Stimulated activated CD8-positive, alpha-beta memory T cell treated with anti-CD3 and anti-CD28 coated beads, Interleukin-12 subunit alpha, Interleukin-12 subunit beta, amount 100 ng/mL, for 4 hours (primary cell): ENCODE results near the gene THAP3.
"Not testable (repeated sequence)": the region's sequence is repeated elsewhere in the genome, so short reads cannot be mapped to it uniquely, and the experiment has no call there.

ENCODE experiments used
- DNase-seq: peaks from one replicate; pipeline ENCODE4 v3.0.0-alpha.2; 2020; ENCODE audit warnings: low read depth

Gene THAP3

DNA sequence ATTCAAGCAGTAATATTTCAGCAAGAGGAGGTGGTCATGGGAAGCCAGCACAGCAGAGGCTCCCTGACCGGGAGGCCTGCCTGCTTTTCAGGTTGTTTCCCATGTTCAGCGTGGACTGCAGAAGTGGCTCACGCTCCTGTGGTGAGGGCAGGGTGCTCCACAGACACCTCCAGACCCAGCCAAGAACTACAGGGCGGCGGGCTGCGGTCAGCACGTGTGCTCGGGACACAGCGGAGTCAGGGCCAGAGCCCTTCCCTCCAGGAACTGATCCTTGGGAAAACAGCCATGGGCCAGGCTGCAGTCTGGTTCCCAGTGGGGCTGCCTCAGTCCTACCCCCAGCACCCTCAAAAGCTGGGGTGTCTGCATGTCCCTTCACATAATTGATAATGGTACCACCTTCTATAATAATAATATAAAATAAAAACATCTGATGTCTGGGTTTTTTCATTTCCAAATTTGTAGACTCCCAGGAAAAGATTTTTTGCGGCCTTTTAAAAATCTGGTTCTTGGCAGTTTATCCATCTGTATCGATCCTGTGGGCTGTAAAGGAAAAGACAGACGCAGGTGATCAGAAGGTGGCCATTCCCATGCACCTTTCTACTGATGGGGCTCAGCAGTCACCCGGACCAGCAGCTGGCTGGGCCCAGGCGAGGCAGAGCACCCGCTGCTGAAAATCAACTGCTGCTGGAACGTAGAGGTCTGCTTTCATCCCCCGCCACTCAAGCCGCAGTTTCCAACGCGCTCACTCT lies 10.7 kb downstream of the THAP3 start:
- no peak for DNase-seq

DNA sequence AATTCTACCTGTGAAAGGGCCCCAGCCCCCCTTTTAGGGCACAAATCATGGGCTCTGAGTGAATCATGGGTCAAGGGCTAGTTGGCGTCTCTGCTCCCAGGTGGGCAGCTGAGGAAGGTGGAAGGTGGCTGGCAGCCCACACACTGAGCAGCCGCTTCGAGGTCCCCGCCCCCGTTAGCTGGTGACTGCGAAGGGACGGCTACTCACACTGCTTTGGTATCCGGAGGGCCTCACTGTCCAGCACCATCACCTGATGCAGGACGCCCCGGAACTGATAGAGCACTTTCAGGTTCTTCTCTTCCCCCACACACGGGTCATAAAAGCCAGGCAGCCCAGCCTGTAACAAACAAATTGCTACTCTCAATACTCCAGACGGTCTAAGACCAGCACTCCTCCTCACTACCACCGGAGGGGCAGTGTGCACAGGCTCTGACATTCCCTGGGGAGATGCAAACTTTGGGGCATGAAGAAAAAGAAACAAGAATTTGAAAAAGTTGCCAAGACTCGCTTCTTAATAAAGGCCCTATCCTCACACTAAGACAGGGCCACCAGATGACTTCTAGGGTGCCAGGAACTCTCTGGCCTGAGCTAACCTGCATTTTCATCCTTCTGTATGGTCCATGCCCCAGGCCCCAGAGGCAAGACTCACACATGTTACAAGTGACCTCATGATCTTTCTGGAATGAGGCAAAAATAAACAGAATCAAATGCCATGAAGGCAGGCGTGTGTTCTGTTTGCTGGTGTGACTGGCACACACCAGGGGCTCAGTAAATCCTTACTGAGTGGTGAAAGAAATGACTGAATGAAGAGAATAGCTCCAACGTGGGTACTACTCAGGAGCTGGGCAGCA lies 11.5 kb downstream of the THAP3 start:
- DNase-seq: no peak

DNA sequence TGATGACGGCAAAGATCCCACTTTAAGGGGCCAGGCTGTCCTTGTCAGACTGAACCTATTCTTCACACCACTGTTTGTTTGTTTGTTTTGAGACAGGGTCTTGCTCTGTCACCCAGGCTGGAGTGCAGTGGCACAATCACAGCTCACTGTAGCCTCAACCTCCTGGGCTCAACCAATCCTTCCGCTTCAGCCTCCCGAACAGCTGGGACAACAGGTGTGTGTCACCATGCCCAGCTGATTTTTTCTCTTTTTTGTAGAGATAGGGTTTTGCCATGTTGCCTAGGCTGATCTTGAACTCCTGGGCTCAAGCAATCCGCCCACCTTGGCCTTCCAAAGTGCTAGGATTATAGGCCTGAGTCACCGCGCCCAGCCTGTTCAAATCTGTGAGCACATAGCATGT lies 12.1 kb downstream of the THAP3 start:
- DNase-seq: not testable (repeated sequence)

DNA sequence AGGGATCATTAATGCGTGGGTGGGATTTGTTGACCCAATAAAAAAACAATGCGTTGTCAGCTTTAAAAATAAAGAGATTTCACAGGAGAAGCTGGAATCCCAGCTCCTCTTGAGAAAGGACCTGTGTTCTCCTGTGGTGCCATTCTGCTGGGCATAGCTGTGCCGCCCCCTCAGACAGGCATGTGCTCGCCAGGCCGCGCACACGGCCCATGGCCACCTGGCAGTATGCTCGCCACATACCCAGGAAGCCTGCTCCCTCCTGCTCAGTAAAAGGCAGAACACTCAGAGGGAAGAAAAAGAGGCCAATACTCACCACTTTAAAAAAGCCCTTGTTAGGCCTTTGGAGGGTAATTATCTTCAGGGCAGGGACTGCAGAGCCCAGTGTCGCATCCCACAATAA lies 13.1 kb downstream of the THAP3 start:
- no peak for DNase-seq

DNA sequence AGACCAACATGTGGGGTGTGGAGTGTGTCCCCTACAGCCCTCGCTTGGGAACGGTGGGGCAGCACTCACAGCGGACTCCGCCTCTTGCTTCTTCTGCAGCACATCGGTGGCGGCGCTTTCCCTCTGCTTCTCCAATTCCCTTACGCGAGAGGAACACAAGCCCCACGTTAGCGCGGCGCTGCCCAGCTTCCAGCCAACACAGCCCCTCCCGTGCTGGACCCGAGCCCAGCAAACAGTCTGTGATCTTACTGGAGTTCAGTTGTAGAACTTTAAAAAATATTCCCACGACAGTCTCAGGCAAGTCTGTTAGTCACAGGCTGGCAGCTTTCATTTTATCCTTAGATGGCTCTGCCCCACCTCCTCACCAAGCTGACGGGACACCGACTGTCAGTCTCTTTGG lies 13.6 kb downstream of the THAP3 start:
- DNase-seq: no peak

DNA sequence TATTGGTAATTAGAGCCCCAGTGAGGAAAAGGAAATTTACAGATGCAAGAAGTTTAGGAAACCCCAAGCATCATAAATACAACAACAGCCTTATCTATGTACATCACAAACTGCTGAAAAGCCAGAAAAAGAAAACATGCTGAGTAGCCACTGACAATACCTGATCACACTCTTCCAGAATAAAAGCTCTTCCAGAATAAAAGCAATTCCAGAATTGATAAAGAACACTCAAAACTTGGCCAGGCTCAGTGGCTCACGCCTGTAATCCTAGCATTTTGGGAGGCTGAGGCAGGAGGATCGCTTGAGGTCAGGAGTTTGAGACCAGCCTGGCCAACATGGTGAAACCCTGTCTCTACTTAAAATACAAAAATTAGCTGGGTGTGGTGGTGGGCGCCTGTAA lies 16.2 kb downstream of the THAP3 start:
- not testable (repeated sequence) for DNase-seq

DNA sequence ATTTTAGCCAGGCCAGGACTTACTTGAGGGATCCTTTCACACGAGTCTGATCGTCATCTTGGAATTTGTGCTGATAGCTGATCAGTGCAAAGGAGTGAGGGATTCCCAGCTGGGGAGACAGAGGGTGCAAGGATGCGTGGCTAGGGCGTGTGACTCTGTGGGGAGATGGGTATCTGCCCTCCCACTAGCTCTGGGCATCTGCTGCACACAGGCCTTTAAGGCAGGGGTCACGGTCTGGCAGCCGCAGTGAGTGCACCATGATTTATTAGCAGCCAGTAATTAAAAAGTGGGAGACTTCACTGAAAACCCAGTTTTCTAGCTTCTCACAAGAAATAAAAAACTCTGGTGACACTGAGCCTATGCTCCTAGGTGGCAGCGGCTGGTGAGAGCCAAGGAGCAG lies 20.4 kb downstream of the THAP3 start:
- DNase-seq: no peak

DNA sequence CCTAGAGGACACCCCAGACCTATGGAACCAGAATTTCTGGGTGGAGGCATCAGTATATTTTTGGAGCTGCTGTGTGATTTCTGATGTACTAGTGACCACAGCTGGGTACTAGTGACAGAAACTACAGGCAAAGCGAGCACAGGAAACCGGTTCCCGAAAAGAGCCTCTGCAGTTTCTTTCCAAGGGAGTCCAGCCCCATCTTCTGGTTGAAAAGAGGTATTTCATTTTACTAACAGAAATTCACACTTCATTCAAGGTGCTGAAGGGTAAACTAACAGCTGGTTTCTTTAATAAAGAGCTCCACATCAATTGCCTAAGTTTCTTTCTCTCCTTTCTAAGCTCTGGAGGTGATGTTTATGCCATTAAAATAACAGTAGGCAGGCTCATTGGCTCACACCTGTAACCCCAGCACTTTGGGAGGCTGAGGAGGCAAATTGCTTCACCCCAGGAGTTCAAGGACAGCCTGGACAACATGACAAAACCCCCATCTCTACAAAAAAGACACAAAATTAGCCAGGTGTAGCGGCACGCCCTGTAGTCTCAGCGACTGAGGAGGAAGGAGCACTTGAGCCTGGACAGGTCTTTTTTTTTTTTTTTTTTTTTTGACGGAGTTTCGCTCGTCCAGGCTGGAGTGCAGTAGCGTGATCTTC lies 22.0 kb downstream of the THAP3 start:
- DNase-seq: no peak

DNA sequence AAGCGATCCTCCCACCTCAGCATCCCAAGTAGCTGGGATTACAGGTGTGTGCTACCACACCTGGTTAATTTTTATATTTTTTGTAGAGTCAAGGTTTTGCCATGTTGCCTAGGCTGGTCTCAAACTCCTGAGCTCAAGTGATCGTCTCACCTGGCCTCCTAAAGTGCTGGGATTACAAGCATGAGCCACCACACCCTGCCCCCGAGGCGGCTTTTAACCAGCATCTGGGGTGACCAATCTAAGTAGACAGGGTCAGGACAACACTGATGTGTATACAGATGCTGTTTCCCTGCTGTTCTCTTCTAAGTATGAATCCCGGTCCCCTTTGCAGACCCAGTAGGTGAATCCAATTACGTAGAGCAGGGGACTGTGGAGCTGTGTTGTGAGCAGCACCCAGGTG lies 23.9 kb downstream of the THAP3 start:
- no peak for DNase-seq

DNA sequence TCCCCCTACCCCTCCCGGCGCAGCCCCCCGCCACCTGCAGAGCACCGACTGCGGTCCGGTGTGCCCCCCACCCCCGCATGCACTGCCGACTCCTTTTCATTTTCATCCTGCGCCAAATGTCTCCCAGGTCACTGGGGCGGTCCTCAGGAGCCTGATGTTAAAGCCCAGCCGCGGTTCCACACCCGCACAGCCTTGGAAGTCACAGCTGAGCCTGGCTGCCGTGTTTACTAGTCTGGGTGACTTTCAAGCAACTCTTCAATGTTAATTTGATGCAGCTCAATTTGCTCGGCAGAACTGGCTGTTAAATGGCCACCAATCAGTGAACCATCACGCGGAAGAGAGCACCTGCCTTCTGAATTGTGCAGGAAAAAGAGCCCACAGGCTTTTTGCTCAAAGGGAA lies 27.2 kb downstream of the THAP3 start:
- no peak for DNase-seq

DNA sequence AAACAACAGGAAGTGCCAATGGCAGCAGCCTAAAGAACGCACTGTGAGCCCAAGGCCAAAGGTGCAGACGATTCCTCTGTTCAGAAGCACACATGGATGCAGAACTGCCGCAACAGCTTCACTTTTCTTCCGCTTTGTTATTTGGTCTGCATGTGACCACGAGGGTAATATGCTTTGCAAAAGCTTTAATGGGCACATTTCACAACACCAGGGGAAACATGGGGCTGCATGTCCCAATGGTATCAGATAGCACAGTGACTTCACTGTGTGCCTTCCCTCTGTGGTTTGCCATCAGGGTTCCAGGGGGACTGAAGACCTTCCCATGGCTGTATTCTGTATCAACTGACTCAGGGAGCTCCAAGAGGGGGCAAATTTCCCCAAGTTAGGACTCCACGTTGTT lies 28.3 kb downstream of the THAP3 start:
- DNase-seq: no peak

DNA sequence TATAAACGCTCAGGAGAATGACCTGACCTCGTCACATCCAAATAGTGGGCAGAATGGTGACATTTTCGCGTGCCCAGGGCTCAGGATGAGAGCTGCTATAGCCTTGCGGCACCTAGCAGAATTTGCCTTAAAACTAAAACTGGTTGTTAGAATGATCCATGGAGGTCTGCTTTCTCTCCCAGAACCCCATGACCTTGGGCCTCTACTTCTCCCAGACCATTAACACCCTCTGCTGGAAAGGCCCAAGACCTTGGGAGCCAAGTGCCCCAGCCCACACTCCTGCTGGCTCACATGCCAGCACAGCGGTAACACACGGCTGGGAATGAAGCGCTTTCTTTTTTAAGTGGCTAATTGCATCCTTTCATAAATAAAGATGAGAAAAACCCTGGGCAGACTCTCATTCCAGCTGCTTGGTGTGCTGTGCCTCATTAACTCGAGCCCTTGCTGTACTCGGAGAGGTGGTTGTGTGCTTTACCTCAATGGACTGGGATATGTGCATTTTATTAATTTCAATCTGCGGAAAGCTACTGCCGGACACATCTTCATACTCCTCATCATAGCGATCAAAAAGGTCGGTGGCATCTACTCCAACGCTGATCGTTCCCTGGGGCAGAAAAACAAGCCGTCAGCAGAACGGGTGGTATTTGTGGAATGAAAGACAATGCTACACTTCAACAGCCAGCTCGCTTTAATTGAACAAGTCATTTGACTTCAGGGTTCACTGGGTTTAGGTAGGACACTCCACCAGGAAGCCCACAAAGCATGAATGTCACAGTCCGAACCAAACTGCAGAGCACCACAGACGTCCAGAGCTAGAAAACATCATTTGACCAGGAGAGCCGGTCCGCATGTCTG lies 29.0 kb downstream of the THAP3 start:
- no peak for DNase-seq

DNA sequence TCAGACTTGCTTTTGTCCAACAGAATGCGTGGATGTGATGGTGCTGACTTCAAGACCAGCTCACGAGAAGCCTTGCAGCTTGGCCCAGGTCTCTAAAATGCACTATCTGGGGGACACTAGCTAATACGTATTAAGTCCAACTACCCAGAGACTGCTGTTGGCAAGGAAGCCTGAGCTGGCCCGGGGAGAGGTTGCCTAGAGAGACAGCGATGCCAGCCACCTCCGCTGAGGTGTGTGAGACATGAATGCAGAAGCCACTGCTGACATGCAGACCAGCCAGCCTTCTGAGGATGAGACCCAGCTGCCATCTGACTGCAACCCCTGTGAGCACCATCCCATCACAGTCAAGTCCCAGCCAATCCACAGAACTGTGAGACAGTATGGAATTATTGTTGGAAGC lies 32.5 kb downstream of the THAP3 start:
- no peak for DNase-seq

DNA sequence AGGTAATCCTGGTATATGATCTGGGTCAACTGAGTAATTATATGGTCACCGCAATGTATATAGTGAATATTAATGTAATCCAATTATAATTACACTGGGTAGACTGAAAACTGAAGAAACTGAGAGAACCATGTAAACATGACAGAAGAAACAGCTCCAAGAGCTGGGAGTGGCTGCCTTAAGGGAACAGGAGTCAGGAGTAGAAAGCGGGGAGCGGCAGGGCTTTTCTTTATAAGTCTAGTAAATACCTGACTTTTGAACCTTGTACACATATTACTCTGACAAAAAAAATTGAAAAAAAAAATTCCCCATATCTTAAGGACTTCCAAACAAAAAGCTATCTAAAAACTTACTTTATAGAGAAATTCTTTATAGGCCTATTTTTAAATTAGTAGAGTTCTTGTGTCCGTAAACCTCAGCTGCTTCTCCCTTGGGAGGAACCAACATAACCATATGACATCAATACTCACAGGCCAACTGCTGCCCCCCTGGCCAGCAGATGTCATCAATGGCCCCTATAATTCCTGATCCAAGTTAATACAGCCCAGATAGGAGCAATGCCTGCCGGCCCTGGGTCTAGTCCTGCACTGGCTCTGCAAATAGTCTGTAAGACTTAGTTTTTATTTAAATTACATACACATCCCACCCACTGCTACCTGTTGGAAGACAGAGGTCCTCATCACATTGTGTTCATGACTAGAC lies 33.8 kb downstream of the THAP3 start:
- DNase-seq: no peak

DNA sequence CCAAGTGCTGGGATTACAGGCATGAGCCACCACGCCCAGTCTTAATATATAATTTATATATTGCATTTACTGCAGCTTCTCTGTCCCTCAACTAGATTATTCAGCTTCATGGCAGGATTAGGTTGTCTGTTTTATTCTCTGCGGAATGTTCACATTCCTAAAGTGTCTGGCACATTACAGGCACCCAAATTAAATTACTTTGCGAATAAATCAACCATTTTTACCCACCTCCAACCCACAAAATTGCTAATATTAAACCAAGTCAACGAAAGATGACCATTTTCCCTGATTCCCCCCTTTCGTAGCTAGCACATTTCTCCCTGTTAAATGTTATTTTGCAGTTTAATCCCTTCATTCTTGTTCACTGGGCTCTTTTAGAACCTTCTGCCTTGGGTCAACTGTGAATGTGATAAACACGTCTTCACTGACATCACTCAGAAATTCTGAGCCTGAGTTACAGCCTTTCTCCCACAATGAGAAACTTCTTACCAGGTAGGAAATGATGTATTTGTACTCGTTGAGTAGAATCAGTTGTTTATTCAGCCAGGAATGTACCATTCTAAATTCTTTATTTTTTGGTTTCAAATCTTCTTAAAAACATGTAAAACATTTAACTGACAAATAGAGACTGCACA lies 35.9 kb downstream of the THAP3 start:
- DNase-seq: no peak

DNA sequence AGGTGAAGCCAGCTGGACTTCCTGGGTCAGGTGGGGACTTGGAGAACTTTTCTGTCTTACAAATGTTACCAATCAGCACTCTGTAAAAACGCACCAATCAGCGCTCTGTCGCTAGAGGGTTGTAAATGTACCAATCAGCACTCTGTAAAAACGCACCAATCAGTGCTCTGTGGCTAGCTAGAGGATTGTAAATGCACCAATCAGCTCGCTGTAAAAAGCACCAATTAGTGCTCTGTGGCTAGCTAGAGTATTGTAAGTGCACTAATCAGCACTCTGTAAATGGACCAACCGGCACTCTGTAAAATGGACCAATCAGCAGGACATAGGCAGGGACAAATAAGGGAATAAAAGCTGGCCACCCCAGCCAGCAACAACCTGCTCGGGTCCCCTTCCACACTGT lies 37.8 kb downstream of the THAP3 start:
- DNase-seq: not testable (repeated sequence)

DNA sequence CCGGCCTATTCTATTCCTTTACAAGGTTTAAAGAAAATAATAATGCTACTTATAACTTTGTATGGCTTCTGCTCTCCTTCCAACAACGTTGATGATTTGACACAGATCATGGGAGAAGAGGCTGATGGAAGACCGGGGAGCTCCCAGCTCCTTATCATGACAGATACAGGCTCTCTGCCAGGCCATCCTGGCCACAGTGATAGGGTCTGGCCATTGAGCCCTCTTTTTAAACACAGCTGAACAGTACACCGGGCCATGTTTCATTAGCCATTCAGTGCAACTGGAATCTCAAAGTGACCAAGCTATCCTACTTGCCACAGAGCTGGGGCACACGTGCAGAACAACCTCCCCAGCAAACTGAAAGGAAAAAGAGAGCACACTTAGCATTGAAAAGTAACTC lies 42.0 kb downstream of the THAP3 start:
- DNase-seq: no peak

DNA sequence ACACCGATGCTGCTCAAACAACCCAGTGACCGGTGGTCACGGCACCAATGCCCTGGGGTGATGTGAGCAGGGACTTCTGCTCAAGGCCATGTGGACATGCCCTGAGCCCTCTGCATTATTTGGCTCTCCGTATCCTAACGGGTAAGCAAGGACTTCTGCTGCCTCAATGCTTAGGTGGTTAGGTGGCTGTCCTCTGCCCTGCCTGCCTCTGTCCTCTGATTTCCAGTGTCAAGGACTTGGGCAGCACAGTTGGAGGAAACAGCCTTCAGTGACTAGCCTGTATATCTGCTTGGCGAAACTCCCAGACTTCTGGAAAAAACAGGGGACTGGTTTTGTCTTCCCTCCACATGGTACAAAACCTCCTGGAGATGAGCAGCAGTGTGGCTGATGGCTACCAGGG lies 42.5 kb downstream of the THAP3 start:
- DNase-seq: no peak

DNA sequence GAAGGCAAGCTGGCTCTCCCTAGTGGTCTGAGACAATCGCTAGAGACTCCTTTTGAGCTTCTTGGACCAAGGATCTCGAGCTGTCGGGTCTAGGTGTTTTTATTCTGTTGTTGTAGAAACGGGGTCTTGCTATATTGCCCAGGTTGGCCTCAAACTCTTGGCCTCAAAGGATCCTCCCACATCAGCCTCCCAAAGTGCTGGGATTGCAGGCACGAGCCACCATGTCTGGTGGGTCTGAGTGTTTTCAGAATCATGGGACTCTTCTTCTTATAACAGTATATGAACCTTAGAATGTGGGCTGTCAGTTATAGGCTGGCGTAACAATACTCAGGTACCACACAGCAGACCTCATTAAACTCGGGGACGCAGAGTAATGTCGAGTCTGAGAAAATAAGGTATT lies 43.8 kb downstream of the THAP3 start:
- no peak for DNase-seq

DNA sequence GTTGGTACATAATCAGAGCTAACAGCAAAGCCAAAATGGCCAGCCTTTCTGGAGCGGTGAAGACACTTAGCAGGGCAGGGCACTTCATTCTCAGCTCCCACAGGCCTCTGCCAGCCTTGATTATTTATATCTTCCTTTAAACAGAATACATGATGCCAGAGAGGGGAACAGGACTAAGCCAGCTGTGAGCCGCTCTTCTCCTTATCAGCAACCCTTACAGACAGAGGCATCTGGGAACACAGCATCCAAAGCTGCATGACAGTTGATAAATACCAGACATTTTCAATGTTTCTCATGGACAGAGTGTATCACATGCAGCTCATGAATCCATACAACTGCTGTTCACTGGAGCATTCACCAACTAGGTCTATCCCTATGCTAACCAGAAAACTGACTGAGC lies 47.9 kb downstream of the THAP3 start:
- no peak for DNase-seq

DNA sequence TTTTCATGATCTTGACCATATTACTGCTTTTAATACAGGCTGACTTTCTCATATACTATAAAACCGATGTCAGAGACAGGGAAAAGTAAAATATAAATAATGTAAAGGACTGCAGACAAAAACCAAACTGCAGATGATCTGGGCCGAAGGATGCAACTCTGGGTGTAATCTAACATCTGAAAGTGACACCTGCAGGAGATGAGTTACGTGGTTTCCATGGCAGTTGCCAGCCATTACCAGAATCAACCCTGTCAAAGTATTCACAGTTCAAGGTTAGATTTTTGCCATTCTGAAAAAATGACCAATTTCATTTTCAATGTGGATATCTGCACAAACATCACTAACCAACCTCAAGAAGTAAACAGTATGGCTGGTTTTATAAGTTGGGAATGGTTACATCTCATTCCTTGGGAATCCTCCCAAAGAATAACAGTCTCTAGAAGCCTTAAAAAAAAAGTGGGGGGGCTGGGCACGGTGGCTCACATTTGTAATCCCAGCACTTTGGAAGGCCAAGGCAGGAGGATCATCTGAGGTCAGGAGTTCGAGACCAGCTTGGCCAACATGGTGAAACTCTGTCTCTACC lies 49.2 kb downstream of the THAP3 start:
- DNase-seq: no peak
